IPS-NIHi7 (cell line): ENCODE data around the gene IL1RL1.

Experiments
- DNase-seq: peaks from one replicate; pipeline ENCODE4 v3.0.0; 2012; ENCODE audit warnings: mixed read lengths; ENCODE audit errors: extremely low spot score

Gene IL1RL1

DNA sequence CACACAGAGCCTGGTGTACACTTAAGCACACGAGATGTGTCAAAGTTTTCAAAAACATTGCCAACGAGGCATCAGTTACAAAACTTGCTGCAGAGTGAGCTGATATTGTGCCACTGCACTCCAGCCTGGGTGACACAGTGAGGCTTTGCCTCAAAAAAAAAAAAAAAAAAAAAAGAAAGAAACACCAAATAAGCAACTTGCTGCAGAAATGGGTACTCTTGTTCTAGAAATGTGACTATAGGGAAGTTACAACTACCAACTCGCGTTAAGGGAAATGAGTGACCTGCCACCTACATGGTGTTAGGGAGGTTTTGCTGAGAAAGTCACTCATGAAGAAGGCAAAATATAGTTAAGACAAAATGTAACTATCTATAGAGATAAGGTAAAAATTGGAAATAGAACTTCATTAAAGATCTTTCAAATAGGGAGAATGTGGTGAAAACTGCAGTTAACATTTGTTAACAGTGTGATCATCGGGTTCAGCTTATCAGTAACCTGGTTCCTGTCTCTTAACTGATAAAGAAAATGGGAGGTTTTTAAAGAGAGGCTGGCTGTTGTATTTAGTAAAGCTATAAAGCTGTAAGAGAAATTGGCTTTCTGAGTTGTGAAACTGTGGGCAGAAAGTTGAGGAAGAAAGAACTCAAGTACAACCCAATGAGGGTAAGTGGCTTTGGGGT, at the start of gene IL1RL1:
IL1RL1 (plus strand) TSS at position 600 of the 677 bp plus-strand sequence. CDS start 26,702 bp downstream, outside the sequence.
- DNase-seq = no peak

DNA sequence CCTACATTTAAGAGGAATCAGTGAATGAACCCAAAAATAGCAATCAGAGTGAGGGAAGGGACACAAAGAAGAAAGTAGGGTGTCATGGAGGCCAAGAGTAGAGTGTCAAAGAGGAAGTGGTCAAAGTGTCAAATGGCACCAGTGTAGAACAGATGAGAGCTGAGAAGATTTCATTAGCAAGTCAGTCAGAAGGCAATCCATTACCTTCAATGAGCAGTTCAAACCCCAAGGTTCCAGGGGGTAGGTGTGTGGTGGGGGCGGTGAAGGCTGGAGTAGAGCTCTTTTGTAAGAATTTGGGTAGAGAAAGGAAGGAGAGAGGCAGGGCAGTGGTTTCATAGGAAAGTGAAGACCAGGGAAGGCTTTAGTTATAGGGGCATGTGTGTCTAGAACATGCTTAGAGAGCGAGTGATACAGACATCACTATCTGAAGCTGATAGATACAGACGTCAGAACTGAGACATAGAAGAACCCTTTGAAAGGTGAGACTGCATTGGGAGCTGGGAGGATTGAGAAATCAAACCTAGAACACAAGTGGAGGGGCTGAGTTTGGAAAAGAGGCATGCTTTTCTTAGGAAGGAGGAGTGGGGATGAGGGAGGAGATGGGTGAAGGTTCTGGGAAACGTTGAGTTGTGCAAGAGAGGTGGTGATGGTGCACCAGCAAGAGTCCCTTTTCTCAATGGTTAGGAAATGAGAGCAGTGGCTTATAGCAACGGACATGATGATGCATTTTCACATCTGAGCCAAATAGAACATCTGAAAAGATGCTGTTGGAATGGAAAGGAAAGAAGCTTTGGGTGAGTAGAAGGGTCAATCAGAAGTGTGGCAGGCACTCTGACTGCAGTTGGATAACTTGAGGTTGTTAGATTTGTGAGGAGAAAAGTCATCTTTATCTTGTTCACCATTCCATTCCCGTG, 48.9 kb upstream of the IL1RL1 start:
- DNase-seq = no peak

DNA sequence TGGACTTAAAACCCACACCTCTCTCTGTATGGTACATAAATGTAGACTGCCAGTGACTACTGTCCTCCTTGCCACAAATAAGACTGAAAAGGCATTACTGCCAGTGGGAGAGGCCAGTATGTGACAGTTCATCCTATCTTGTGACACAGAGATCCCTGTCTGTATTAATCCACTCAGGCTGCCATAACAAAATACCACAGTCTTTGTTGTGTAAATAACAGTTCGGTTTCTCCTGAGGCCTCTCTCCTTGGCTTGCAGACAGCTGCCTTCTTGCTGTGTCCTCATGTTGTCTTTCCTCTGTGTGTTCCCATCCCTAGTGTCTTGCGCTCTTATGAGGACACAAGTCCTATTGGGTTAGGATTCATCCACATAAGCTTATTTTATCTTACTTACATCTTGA, 46.4 kb upstream of the IL1RL1 start:
- DNase-seq = no peak

DNA sequence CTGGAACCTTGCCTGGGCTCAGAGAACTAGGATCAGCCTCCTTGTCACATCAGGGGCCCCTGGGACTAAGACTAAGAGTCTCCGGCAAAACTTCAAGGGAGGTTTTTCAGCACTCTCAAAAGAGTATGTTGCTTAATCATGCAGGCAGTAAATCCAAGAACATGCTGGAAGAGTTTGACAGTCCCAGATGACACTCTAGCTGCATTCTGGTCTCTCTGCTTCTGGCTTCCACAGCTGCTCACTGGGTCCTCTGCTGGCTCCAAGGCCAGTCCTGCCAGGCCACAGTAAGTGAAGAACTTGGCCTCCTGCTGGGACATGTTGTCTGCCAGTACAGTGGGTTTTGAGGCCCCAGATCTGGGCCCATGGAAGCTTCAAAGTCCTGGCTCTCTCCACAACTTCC, 45.2 kb upstream of the IL1RL1 start:
- no peak for DNase-seq

DNA sequence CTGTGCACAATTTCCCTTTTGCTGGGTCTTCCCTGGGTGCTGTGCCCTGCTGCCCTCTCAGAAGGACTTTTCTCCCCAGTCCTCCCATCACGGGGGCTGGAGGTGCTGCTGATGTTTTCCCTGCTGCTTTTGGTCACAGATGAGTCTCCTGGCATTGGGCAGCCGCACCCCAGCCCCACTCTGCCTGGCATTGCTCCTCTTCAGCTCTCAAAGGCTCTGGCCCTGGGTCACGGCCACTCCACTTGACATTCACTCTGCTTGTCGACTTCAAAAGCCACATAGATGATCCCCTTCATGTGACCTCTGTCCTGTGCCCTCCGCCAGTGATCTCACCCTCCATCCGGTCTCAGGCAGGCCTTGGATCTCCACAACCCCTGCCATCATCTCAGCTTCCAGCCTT, 43.6 kb upstream of the IL1RL1 start:
- DNase-seq = no peak

DNA sequence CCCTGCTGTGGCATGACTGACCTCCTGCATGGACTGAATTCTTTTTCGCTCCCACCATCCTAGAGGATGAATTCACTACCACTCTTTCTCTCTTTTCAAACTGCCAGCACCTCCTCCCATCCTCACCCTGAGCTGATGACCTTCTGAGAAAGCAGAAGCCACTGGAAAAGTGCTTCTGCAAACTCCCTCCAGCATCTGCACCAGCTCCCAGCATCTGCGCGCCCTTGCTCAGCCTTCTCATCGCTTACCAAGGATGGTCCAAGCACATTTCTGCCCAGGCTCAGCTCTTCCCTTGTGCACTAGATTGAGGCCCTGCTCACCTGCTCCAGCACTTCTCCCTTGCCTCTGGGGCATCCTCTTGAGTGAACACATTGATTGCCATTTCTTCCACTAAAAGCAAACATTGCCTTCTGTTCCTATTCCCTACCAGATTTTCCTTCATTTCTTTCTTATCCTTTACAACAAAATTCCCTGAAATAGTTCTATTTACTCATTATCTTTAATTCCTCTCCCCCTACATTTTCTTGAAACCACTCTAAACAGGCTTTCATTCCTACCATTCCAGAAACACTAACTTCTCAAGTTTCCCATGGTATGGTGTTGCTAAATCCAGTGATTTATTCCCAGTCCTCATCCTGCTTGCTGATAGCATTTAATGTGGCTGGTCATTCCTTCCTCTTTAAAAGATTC, 42.7 kb upstream of the IL1RL1 start:
- no peak for DNase-seq

DNA sequence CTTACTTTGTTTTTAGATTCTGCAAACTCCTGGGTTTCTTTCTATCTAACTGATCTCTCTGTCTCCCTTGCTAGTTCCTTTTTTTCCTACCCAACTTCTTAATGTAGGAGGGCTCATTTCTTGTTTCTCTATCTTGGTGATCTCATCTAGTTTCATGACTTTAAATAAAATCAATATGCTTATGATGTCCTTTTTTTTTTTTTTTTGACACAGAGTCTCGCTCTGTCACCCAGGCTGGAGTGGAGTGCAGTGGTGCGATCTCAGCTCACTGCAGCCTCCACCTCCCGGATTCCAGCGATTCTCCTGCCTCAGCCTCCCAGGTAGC, 42.2 kb upstream of the IL1RL1 start:
- no peak for DNase-seq

DNA sequence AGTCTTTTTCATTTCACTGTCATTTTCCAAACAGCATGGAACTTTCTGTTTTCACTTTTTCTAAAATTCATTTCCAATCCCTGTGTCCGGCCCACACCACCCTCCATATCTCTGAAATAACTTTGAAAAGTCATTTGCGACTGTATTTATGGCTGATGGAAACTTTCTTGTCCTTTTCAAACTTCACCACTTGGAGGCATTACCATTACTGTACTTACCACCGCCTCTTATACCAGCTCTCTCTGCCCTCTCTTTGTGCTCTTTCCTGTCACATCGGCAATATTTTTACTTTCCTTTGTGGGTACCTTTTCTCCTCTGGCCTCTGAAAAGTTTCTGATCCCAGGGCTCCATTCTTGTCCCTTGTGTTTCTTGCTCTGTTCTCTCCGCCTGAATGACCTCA, 39.5 kb upstream of the IL1RL1 start:
- DNase-seq = no peak

DNA sequence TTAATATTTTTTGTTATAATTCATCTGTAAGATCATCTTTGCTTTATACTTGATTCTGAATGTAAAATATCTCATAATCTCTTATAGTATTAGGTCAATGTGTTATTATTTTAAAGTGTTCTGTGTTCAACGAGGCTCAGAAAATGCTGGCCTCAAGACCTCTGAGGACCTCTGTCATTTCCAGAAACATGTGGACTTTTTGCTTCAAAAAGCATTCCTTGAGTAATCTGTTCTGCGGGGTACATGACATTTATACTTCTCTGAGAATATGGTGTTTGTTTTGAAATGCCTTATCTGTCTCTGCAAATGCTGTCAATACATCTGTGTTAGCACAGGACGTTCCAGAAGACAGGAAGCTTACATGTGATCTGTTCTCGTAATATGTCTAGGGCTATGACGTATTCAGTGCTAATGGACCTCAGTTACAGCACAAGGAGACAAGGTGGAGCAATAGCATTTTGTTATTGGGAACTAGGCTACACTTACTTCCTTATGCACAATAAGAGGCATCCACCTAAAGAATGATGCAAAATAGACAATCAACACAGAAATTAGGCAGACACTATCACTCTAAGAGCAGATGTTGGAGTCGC, 37.6 kb upstream of the IL1RL1 start:
- DNase-seq = no peak

DNA sequence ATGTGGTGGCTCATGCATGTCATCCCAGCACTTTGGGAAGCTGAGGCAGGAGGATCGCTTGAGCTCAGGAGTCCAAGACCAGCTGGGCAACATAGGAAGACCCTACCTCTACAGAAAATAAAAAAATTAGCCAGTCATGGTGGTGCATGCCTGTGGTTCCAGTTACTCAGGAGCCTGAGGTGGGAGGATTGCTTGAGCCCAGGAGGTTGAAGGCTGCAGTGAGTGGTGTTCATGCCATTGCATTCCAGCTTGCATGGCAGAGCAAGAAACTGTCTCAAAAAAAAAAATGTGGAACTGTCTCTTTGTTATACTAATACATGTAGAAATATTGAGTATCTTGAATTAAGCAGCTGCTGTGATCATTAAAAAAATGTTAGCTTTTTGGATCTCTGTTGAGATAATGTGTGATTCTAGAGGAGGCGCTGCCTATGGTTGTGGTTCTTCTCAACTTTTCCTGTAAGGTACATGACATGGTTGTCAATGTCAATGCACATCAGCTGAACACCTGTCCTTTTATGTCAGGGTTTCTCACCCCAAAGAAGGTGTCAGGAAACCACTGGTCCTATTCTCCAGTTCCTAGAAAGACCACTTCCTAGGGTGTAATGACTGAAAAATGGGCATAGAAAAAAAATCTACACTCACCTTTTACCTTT, 34.7 kb upstream of the IL1RL1 start:
- no peak for DNase-seq

DNA sequence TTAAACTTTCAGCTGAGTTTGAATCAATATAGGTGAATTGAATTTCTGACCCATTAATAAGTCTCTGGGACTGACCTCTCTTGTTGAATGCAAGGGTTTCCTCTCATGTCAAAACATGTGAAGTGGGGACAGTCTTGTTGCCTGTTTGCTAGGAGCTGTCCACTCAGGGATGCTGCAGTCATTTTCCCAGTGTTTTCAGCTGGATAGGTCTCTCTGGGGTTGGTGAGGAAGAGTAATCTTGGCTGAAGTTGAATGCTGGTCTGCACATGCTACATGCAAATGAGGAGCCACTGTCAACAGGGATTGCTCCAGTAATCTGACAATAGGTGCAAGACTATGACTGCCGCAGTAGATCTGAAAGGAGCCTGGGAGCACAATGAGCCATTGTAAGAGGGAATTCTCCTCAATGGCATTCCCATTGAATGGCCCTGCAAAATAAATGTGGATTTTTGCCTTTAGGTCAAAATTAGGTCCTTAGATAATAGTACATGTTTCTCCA, 34.1 kb upstream of the IL1RL1 start:
- no peak for DNase-seq

DNA sequence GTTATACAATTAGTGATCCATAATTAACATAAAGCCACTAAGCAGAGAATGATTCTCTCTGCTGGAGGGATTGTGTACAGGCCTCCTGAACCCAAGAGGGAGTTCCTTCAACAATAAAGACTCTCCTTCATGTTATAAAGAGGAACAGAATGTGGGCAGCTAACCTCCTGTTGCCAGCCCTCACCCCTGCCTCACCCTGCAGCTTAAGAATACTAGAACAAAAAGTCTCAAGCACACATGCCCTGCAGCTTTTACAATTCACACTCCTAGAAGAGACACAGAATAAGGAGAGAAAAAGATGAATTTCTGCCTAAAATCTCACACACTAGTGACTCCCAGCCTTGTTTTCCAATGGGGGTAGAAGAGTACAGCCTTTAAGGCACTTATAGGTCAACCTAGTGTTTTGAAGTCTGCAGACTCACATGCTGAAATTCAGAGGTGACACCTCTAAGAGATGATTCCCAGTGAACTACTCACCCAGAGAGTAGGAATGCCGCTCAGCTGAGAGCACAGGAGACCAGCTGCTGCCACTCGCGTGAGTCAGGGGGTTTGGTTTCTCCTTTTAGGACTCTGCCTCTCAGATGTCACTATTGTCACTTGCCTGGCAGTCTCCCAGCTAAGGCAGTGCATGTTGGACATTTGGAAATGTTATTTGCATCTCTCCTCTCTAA, 32.5 kb upstream of the IL1RL1 start:
- no peak for DNase-seq

DNA sequence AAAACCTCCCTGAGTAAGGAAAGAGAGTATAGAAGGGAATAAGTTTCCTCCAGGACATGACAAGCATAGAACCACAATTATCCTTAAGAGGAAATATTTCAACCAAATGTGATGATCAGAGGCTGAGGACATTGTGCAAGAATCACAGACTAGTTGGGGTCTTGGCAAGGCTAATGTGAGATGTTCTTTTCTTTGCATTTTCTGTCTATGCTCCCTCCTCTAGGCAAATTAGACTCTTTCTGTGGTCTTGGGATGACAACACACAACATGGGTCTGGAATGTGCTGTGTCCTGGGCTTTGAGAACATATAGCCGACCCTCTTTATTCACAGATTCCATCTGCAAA, 32.0 kb upstream of the IL1RL1 start:
- DNase-seq = no peak

DNA sequence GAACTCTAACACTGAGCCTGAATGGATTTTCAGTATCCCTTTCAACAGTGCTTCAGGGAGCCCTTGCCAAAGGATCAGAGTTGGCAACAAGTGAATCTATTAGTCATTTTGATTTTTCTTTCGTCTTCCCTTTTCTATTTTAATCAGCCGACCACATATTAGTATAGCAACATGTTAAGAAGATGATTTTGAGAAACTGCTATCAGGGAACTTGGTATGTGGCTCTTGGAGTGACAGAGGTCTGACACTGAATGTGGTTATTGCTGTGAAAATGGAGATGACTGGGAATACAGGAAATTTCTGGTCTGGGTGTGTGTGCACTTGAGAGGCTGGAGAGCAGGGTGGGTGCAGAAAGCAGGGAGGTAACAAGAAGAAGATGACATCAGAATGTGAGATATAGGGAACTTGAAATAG, 28.7 kb upstream of the IL1RL1 start:
- no peak for DNase-seq

DNA sequence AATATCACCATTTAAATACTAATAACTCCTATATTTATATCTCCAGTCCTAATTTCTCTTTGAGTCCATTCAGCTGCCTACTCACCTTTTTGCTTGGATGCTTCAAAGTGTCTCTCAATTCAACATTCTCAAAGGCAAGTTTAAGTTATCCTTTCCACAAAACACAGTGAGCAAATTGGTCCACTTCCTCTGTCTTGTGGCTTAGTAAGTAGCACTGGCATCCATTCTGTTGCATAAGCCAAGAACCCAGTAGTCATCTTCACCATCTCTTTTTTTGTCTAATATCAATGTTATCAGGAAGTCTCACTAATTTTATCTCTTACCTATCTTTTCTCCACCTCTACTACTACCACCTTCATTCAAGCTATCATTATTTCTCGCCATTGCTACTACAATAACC, 27.4 kb upstream of the IL1RL1 start:
- DNase-seq = no peak

DNA sequence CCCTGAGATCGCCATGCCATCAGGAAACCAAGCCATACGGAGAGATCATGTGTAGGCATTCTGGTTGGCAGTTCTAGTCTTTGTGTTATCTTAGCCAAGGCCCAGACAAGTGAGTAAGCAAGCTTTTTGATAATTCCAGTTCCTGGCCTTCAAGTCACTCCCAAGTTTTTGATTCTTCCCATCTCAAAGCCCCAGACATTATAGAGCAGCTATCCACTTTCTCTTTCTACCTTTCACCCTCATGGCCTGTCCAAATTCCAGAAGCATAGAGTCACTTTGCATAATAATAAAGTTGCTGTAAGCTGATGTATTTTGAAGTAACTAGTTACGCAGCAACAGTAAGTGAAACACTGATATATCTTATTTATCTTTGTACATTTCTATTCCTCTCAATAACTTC, 26.8 kb upstream of the IL1RL1 start:
- DNase-seq = no peak

DNA sequence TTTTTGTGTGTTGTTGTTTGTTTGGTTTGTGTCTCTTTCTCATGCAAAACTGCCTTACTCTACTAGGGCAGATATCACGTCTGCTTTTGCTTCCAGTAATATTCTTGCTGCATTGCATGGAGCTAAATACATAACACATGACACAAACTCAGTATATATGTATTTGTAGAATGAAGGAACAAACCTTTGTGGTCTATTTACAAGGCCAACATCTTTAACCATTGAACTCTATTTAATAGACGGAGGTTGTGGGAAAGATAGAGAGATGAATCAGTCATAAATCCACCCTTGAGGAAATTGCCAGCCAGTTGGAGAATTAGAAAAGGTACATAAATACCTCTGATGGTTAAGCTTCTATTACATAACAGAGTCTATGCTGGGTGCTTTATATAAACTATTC, 26.0 kb upstream of the IL1RL1 start:
- no peak for DNase-seq

DNA sequence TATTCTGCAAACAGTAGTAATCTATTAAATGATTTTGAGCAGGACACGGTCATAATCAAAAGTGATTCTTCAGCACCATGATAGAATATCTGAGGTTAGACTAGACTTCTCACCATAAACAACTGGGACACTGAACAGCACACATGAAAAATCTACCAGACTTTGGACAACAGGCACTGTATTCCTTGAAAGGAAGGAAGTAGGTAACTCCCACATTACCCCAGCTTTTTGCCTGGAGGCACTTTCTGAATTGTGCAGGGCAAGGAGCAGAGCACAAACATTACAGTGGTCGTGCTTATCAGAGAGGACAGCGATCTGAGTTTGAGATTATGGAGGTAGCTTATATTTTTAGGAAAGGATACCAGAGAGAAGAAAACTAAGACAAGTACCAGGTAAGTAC, 25.3 kb upstream of the IL1RL1 start:
- no peak for DNase-seq

DNA sequence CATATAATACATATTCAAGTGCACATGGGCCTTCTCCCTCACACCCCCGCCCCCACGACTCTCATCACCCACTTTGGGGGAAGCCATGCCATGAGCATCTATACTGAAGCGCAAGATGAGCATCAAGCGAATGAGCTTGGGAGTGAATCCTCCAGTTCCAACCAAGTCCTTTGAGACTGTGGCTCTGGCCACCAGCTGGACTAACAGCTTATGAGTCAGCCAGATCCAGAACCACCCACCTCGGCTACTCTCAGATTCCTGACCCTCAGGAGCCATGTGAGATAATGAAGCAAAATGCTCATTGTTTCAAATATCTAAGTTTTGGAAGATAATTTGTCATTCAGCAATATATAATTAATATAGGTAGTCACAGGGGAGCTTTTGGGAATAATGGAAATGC, 22.2 kb upstream of the IL1RL1 start:
- DNase-seq = no peak

DNA sequence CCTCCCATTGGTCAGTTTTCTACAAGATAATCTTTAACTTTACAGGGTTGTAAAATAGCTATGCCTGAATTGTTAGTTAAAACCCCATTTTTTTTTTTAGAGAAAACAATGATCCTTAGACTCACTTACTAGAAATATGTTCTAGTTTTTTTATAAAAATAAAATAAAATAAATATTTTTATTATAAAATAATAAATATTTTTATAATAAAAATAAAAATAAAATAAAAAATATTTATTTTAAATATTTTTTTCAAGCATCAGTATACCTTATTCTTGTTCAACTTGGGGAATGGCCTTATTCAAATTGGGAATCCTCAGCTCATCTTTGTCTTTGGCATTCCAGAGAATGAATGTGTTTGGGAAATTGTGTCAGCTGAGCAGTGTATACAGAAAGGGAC, 20.8 kb upstream of the IL1RL1 start:
- no peak for DNase-seq
